ENCODE results near the gene NEU2. TPM values are rescaled to one million over a fixed set of nuclear protein-coding genes. Genes with fewer than 3 reads are reported as not detected.

NEU2 gene
- total RNA-seq = not detected in 2 replicates

GRCh38 chr2:233032551-233033320 lies at the start of gene NEU2:
Gene NEU2 (plus strand): TSS chr2:233032672. CDS start chr2:233032672, 0 bp downstream.

GRCh38 chr2:233013027-233013461 lies 19.4 kb upstream of the NEU2 start, which contains the start of gene NGEF:
Gene NGEF (minus strand): TSS chr2:233013256. CDS start chr2:232974890, 38,366 bp downstream.

DNA sequence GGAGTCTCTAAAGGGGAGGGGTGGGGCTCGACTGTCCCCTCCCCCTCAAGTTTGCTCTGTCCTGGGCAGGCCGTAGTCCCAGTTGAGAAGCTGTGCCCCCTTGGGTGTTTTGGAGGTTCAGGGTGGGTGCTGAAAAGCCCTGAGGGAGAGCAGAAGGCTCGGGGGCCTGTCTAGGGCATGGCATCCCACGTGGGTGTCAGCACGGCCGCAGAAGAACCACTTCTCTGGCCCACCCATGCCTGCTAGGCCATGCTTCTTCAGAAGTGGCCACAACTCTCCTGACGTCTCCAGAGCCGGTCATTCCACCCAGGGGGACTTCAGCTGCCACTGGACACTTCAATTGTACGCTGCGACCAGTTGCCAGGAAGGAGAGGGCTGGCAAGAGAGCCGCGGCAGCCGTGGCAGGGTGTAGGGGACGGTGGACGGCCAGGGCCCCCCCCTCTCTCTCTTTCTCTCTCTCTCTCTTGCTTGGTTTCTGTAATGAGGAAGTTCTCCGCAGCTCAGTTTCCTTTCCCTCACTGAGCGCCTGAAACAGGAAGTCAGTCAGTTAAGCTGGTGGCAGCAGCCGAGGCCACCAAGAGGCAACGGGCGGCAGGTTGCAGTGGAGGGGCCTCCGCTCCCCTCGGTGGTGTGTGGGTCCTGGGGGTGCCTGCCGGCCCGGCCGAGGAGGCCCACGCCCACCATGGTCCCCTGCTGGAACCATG lies 27.5 kb downstream of the NEU2 start, which contains the start of gene INPP5D:
Gene INPP5D (plus strand): TSS at position 546 of the 704 bp plus-strand sequence. CDS start 137 bp downstream, at position 683.

Other genes with a start within 250 kb of the NEU2 start
- gene SNORC, start 162.4 kb upstream of the NEU2 start, total RNA-seq = 0.65 and 1.6 TPM in 2 replicates
- 1.3 and 5.7 TPM in 2 replicates for gene NGEF, start 19.4 kb upstream of the NEU2 start, total RNA-seq
- gene INPP5D, start 27.7 kb downstream of the NEU2 start, total RNA-seq = 0.59 and 0.65 TPM in 2 replicates
- gene ATG16L1, start 219.0 kb downstream of the NEU2 start, total RNA-seq = 34.0 and 47.7 TPM in 2 replicates

Measured in smooth muscle cell of the pulmonary artery (primary cell).